Fibroblast of skin of right quadriceps (primary cell): Measurements from ENCODE around the gene CP.

Source experiments
- DNase-seq: peaks from one replicate; pipeline ENCODE4 v3.0.0-alpha.2; 2013

The CP gene

GRCh38 chr3:149180057-149180573 is 41.5 kb downstream of the CP start:
- peak; percentile 97 for DNase-seq

- peak; percentile 83 for DNase-seq
Measured at GRCh38 chr3:149179220-149179619, 42.4 kb downstream of the CP start.

- no peak for DNase-seq
Measured at GRCh38 chr3:149177122-149177521, 44.5 kb downstream of the CP start.

GRCh38 chr3:149174901-149175300 is 46.7 kb downstream of the CP start:
- peak; percentile 27 for DNase-seq

- DNase-seq = no peak
Measured at GRCh38 chr3:149170672-149171071, 51.0 kb downstream of the CP start.

- DNase-seq = no peak
Measured at GRCh38 chr3:149167898-149168297, 53.7 kb downstream of the CP start.

GRCh38 chr3:149163066-149163465 is 58.6 kb downstream of the CP start:
- no peak for DNase-seq

GRCh38 chr3:149162007-149162406 is 59.6 kb downstream of the CP start:
- DNase-seq = no peak

GRCh38 chr3:149160754-149161300 is 60.8 kb downstream of the CP start:
- no peak for DNase-seq

- no peak for DNase-seq
Measured at GRCh38 chr3:149153402-149153801, 68.2 kb downstream of the CP start.

GRCh38 chr3:149152420-149152819 is 69.2 kb downstream of the CP start:
- DNase-seq = peak; percentile 31

- peak; percentile 41 for DNase-seq
Measured at GRCh38 chr3:149151843-149152242, 69.8 kb downstream of the CP start.

GRCh38 chr3:149150436-149150835 is 71.2 kb downstream of the CP start:
- DNase-seq = no peak

GRCh38 chr3:149145974-149146373 is 75.7 kb downstream of the CP start:
- no peak for DNase-seq

- DNase-seq = no peak
Measured at GRCh38 chr3:149145356-149145755, 76.3 kb downstream of the CP start.

- DNase-seq = no peak
Measured at GRCh38 chr3:149142682-149143081, 78.9 kb downstream of the CP start.

GRCh38 chr3:149134575-149134974 is 87.1 kb downstream of the CP start:
- no peak for DNase-seq

GRCh38 chr3:149131589-149131988 is 90.0 kb downstream of the CP start:
- no peak for DNase-seq

- peak; percentile 84 for DNase-seq
Measured at GRCh38 chr3:149129326-149130205, 92.1 kb downstream of the CP start, which contains the start of gene HPS3. TSS of gene HPS3 (plus strand) at chr3:149129638. CDS start at chr3:149129724, 86 bp downstream.

GRCh38 chr3:149128821-149129220 is 92.8 kb downstream of the CP start:
- DNase-seq = peak; percentile 1

- DNase-seq = peak; percentile 2
Measured at GRCh38 chr3:149122721-149123578, 98.7 kb downstream of the CP start.
